Neutrophil (primary cell): ENCODE results near the gene TCF7.

Experiments used
- H3K27ac ChIP-seq: fragments of 200-600 bp; sonication (generic); 2 replicates; pipeline ENCODE4 v1.5.1; 2016; ENCODE audit warnings: mild to moderate bottlenecking, moderate library complexity
- H3K27me3 ChIP-seq: fragments of 200-600 bp; sonication (generic); 2 replicates; pipeline ENCODE4 v1.6.0; 2016; ENCODE audit warnings: mild to moderate bottlenecking
- H3K36me3 ChIP-seq: fragments of 200-600 bp; sonication (generic); 2 replicates; pipeline ENCODE4 v1.5.1; 2017
- H3K4me1 ChIP-seq, 2 experiments: fragments of 200-600 bp in 1 of 2; sonication (generic) in 1 of 2; 1 replicate in 1 of 2; 2 replicates in 1 of 2; pipeline versions ENCODE4 v1.5.1 to v1.6.1; 2013 to 2016; ENCODE audit warnings: low read depth in 1 of 2, low read length in 1 of 2, mild to moderate bottlenecking in 1 of 2, moderate library complexity in 1 of 2; ENCODE audit not compliant: control insufficient read depth in 1 of 2, insufficient read depth in 1 of 2
- H3K4me3 ChIP-seq, 2 experiments: fragments of 200-600 bp in 1 of 2; sonication (generic) in 1 of 2; 1 replicate in 1 of 2; 2 replicates in 1 of 2; pipeline ENCODE4 v1.5.1; 2013 to 2016; ENCODE audit warnings: low read depth in 1 of 2, low read length in 1 of 2, mild to moderate bottlenecking in 1 of 2, moderate library complexity in 1 of 2
- H3K9me3 ChIP-seq: fragments of 200-600 bp; sonication (generic); 2 replicates; pipeline ENCODE4 v1.5.1; 2016
- CTCF ChIP-seq: fragments of 200-600 bp; sonication (generic); IDR thresholded peaks from 2 replicates; pipeline ENCODE4 v1.5.1; 2016; ENCODE audit warnings: antibody characterized with exemption

The TCF7 gene

GRCh38 chr5:134091626-134092121, 22.8 kb upstream of the TCF7 start:
- H3K36me3 ChIP-seq, result no peaks in the 10 kb centered on the region
- no peaks in the 10 kb centered on the region for H3K9me3 ChIP-seq
- H3K27ac ChIP-seq, result no peak overlapping the region
- no peak for TF ChIP-seq CTCF
- H3K4me3 ChIP-seq, result no peak overlapping the region
- H3K27me3 ChIP-seq, result peaks cover 8% of the 10 kb centered on the region
- H3K4me1 ChIP-seq, result no peaks in the 10 kb centered on the region

- Histone ChIP-seq H3K4me1 (no peaks in the 10 kb centered on the region), H3K36me3 (no peaks in the 10 kb centered on the region), H3K4me3 (no peak overlapping the region), H3K27me3 (peaks cover 8% of the 10 kb centered on the region), H3K9me3 (no peaks in the 10 kb centered on the region), H3K27ac (no peak overlapping the region)
- TF ChIP-seq CTCF, result no peak
These were observed 21.6 kb upstream of the TCF7 start for GRCh38 chr5:134092875-134093274.

- TF ChIP-seq CTCF, result no peak
- Histone ChIP-seq H3K4me1 (no peaks in the 10 kb centered on the region), H3K27me3 (peaks cover 8% of the 10 kb centered on the region)
These were observed 21.1 kb upstream of the TCF7 start for GRCh38 chr5:134093351-134093750.

GRCh38 chr5:134095293-134095692, 19.2 kb upstream of the TCF7 start:
- TF ChIP-seq CTCF, result no peak
- Histone ChIP-seq H3K4me3 (no peak overlapping the region), H3K9me3 (no peaks in the 10 kb centered on the region), H3K27ac (no peak overlapping the region), H3K4me1 (peaks cover 9 to 11% of the 10 kb centered on the region in 2 experiments), H3K36me3 (no peaks in the 10 kb centered on the region), H3K27me3 (peaks cover 8% of the 10 kb centered on the region)

More at GRCh38 chr5:134093351-134093750, 21.1 kb upstream of the TCF7 start:
- Histone ChIP-seq H3K9me3 (no peaks in the 10 kb centered on the region), H3K4me3 (no peak overlapping the region), H3K27ac (no peak overlapping the region), H3K36me3 (no peaks in the 10 kb centered on the region)

- H3K4me1 ChIP-seq, result peaks cover 9 to 11% of the 10 kb centered on the region in 2 experiments
- no peaks in the 10 kb centered on the region for H3K36me3 ChIP-seq
- H3K4me3 ChIP-seq, result no peak overlapping the region
- H3K27ac ChIP-seq, result no peak overlapping the region
- no peaks in the 10 kb centered on the region for H3K9me3 ChIP-seq
- no peak for TF ChIP-seq CTCF
- peaks cover 8% of the 10 kb centered on the region for H3K27me3 ChIP-seq
These were observed 18.4 kb upstream of the TCF7 start for GRCh38 chr5:134095887-134096589.
